NB4 (cell line): ENCODE data around the gene ADGRB3.

Experiments used
- CTCF ChIP-seq: IDR thresholded peaks from one replicate; pipeline ENCODE4 v1.5.1; 2012; ENCODE audit warnings: low read depth, low read length
- MAX ChIP-seq: IDR thresholded peaks from 2 replicates; pipeline ENCODE4 v1.6.1; 2011; ENCODE audit warnings: low read depth, low read length
- MYC ChIP-seq: IDR thresholded peaks from 2 replicates; pipeline ENCODE4 v1.6.1; 2011; ENCODE audit warnings: low read depth, low read length
- POLR2A ChIP-seq: IDR thresholded peaks from 2 replicates; pipeline ENCODE4 v1.6.1; 2011; ENCODE audit warnings: mild to moderate bottlenecking; ENCODE audit not compliant: insufficient read length; ENCODE audit errors: extremely low read depth

DNA sequence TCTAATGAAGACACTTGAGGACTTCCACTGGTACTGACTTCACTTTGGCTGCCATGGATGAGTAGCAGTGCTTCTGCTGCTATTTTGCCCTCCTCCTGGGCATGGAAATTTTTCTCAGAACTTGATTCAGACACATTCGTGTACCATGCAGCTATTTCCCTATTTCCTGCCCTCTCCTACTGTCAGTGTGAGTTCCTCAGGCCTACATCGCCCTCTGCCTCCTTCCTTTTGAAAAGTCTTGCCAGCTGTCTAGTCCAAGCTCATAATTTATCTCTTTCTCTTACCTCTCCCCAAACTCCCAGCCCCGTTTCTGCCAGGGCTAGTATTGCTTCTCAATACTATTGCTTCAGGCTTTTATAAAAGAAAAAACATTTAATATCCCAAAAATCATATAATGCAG, 470.2 kb downstream of the ADGRB3 start:
- TF ChIP-seq CTCF = no peak
- TF ChIP-seq POLR2A = no peak
- TF ChIP-seq MAX = no peak
- TF ChIP-seq MYC = no peak
